Measurements from ENCODE around the gene BPIFA2.

BPIFA2 gene

DNA sequence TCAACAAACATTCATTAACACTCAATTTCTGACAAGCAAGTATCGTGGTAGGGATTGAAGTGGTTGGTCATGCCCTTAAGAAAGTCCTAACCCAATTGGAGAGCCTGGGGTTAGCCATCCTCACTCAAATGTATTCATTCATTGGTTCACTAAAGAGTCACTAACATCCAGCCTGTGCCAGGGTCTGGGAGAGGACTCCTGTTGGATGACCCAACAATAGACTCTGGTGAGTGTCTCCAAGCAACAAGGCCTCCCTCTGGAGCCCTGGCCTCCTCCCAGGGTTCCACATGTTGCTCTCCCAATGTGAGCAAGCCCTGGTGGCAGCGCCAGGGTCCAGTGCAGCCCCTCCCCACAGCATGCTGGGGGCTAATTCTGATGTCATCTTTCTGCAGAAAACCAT lies 49.1 kb downstream of the BPIFA2 start, which contains the start of gene BPIFA3:
BPIFA3 (plus strand) TSS at position 301 of the 400 bp plus-strand sequence. CDS start 185 bp downstream, outside the sequence.
- Histone ChIP-seq H3K9ac (ENCODE audit: low read length) (no peak within 1 kb of the TSS), H3K9me3 (ENCODE audit: control insufficient read depth, low read length) (no peaks in the 10 kb centered on the region), H3K27ac (ENCODE audit: low read length, poor library complexity, severe bottlenecking) (no peak within 1 kb of the TSS), H3K27me3 (ENCODE audit: control insufficient read depth in 1 of 2, insufficient read depth in 1 of 2, low read length in 2 of 2) (peaks cover 21 to 62% of the 10 kb centered on the region in 2 experiments), H2AK5ac (ENCODE audit: low read length, severe bottlenecking) (no peak within 1 kb of the TSS), H3K79me1 (replicated peaks; ENCODE audit: low read length, poor library complexity, severe bottlenecking) (no peaks in the 10 kb centered on the region), H2BK5ac (ENCODE audit: low read depth, low read length, poor library complexity, severe bottlenecking) (no peak within 1 kb of the TSS), H3K4me1 (ENCODE audit: control insufficient read depth, insufficient read depth, low read depth, low read length) (no peaks in the 10 kb centered on the region), H2BK12ac (ENCODE audit: low read length in 2 of 2) (no peak within 1 kb of the TSS), H3K14ac (ENCODE audit: low read length in 2 of 2) (no peak within 1 kb of the TSS), H3K36me3 (ENCODE audit: control insufficient read depth in 1 of 2, insufficient read depth in 2 of 2, low read depth in 1 of 2, low read length in 2 of 2) (no peaks in the 10 kb centered on the region), H2BK120ac (ENCODE audit: low read depth, low read length) (no peak within 1 kb of the TSS), H2AFZ (ENCODE audit: low read depth, low read length) (no peak within 1 kb of the TSS), H4K91ac (ENCODE audit: low read length) (no peak within 1 kb of the TSS), H3K18ac (ENCODE audit: low read depth in 1 of 2, low read length in 2 of 2) (no peak within 1 kb of the TSS), H4K8ac (ENCODE audit: low read length) (no peak within 1 kb of the TSS), H3K4me2 (ENCODE audit: low read length, poor library complexity, severe bottlenecking) (no peak within 1 kb of the TSS), H3K23ac (ENCODE audit: low read length in 2 of 2) (no peak within 1 kb of the TSS), H2BK15ac (ENCODE audit: low read depth, poor library complexity, severe bottlenecking) (no peak within 1 kb of the TSS), H3K4me3 (ENCODE audit: insufficient read depth in 1 of 2, low read depth in 1 of 2, low read length in 2 of 2) (no peak within 1 kb of the TSS), H3K4ac (ENCODE audit: low read depth in 1 of 2, low read length in 2 of 2) (no peak within 1 kb of the TSS)
- DNase-seq = no peak
- WGBS = 68% methylated on average over 2 of the region's 2 CpGs

DNA sequence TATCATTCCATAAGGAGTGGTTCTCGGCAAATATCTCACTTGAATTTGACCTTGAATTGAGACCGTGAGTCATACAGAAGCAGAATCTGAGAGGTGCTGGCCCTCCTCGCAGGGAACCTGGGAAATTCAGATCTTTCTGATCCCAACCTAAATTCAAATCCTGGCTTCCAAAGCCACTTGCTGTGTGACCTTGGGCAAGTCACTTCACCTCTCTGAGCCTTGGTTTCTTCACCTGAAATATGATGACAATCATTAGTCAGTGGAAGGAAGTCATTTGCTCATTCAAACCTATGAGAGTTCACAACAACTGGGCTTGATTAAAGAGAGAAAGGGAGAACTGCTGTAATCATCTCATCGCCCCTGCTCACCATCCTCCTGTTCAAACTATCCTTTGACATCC lies 56.4 kb downstream of the BPIFA2 start:
- H3K27ac ChIP-seq (ENCODE audit: low read length, poor library complexity, severe bottlenecking) = no peak overlapping the region
- H2AFZ ChIP-seq (ENCODE audit: low read depth, low read length) = no peak overlapping the region
- WGBS = 78% methylated on average over 3 of the region's 4 CpGs
- no peaks in the 10 kb centered on the region for H3K9me3 ChIP-seq (ENCODE audit: control insufficient read depth, low read length)
- no peak for DNase-seq
- no peak overlapping the region for H2BK15ac ChIP-seq (ENCODE audit: low read depth, poor library complexity, severe bottlenecking)
- H3K4me1 ChIP-seq (ENCODE audit: control insufficient read depth, insufficient read depth, low read depth, low read length) = no peaks in the 10 kb centered on the region
- no peaks in the 10 kb centered on the region for H3K79me1 ChIP-seq (replicated peaks; ENCODE audit: low read length, poor library complexity, severe bottlenecking)
- H3K4ac ChIP-seq (ENCODE audit: low read depth in 1 of 2, low read length in 2 of 2) = no peak overlapping the region
- no peak overlapping the region for H3K18ac ChIP-seq (ENCODE audit: low read depth in 1 of 2, low read length in 2 of 2)
- H3K14ac ChIP-seq (ENCODE audit: low read length in 2 of 2) = no peak overlapping the region
- no peak overlapping the region for H3K4me2 ChIP-seq (ENCODE audit: low read length, poor library complexity, severe bottlenecking)
- no peaks in the 10 kb centered on the region for H3K36me3 ChIP-seq (ENCODE audit: control insufficient read depth in 1 of 2, insufficient read depth in 2 of 2, low read depth in 1 of 2, low read length in 2 of 2)
- H3K4me3 ChIP-seq (ENCODE audit: insufficient read depth in 1 of 2, low read depth in 1 of 2, low read length in 2 of 2) = no peak overlapping the region
- no peak overlapping the region for H2BK5ac ChIP-seq (ENCODE audit: low read depth, low read length, poor library complexity, severe bottlenecking)
- H4K8ac ChIP-seq (ENCODE audit: low read length) = no peak overlapping the region
- no peak overlapping the region for H3K23ac ChIP-seq (ENCODE audit: low read length in 2 of 2)
- no peak overlapping the region for H4K91ac ChIP-seq (ENCODE audit: low read length)
- no peak overlapping the region for H2BK12ac ChIP-seq (ENCODE audit: low read length in 2 of 2)
- no peak overlapping the region for H2BK120ac ChIP-seq (ENCODE audit: low read depth, low read length)
- H3K9ac ChIP-seq (ENCODE audit: low read length) = no peak overlapping the region
- H2AK5ac ChIP-seq (ENCODE audit: low read length, severe bottlenecking) = no peak overlapping the region
- peaks cover 13 to 56% of the 10 kb centered on the region in 2 experiments for H3K27me3 ChIP-seq (ENCODE audit: control insufficient read depth in 1 of 2, insufficient read depth in 1 of 2, low read length in 2 of 2)

DNA sequence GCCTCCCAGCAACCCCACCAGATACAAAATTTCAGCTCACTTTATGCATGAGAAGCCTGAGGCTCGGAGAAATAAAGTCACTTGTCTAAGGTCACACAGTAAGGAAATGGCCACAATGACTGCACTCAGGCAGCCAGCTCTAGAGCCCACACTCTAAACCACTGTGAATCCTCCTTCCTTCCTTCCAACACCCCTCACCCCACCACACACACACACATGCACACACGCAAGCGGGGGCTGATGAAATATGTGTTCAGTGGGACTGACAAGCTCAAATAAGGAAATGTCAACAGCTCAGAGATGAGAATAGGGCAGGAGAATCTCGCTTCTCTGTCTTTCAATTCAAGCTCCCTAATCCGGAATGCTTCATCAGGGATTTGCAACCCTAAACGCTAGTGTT lies 61.9 kb downstream of the BPIFA2 start:
- Histone ChIP-seq H3K14ac (ENCODE audit: low read length in 2 of 2) (no peak overlapping the region), H3K9me3 (ENCODE audit: control insufficient read depth, low read length) (no peaks in the 10 kb centered on the region), H4K91ac (ENCODE audit: low read length) (no peak overlapping the region), H3K23ac (ENCODE audit: low read length in 2 of 2) (no peak overlapping the region), H2BK12ac (ENCODE audit: low read length in 2 of 2) (no peak overlapping the region), H2AK5ac (ENCODE audit: low read length, severe bottlenecking) (no peak overlapping the region), H3K4ac (ENCODE audit: low read depth in 1 of 2, low read length in 2 of 2) (no peak overlapping the region), H2AFZ (ENCODE audit: low read depth, low read length) (no peak overlapping the region), H3K27ac (ENCODE audit: low read length, poor library complexity, severe bottlenecking) (no peak overlapping the region), H3K4me1 (ENCODE audit: control insufficient read depth, insufficient read depth, low read depth, low read length) (no peaks in the 10 kb centered on the region), H2BK5ac (ENCODE audit: low read depth, low read length, poor library complexity, severe bottlenecking) (no peak overlapping the region), H3K9ac (ENCODE audit: low read length) (no peak overlapping the region), H3K27me3 (ENCODE audit: control insufficient read depth in 1 of 2, insufficient read depth in 1 of 2, low read length in 2 of 2) (peaks cover 28 to 84% of the 10 kb centered on the region in 2 experiments), H3K4me3 (ENCODE audit: insufficient read depth in 1 of 2, low read depth in 1 of 2, low read length in 2 of 2) (no peak overlapping the region), H2BK120ac (ENCODE audit: low read depth, low read length) (no peak overlapping the region), H3K79me1 (replicated peaks; ENCODE audit: low read length, poor library complexity, severe bottlenecking) (no peaks in the 10 kb centered on the region), H3K4me2 (ENCODE audit: low read length, poor library complexity, severe bottlenecking) (no peak overlapping the region), H2BK15ac (ENCODE audit: low read depth, poor library complexity, severe bottlenecking) (no peak overlapping the region), H4K8ac (ENCODE audit: low read length) (no peak overlapping the region), H3K36me3 (ENCODE audit: control insufficient read depth in 1 of 2, insufficient read depth in 2 of 2, low read depth in 1 of 2, low read length in 2 of 2) (no peaks in the 10 kb centered on the region), H3K18ac (ENCODE audit: low read depth in 1 of 2, low read length in 2 of 2) (no peak overlapping the region)
- DNase-seq = no peak
- 59% methylated on average over 6 of the region's 6 CpGs for WGBS
